H1 (cell line): ENCODE results near the gene IGSF1. TPM values are rescaled to one million over a fixed set of nuclear protein-coding genes. Genes with fewer than 3 reads are reported as not detected.

ENCODE experiments used
- CTCF ChIA-PET: fragments of 300-600 bp; sonication (Branson Sonifier 250); formaldehyde crosslinking; loops from one replicate; lab custom pipeline; 2021; ENCODE audit not compliant: partially characterized antibody; lab: Charles Lee
- POLR2A ChIA-PET: fragments of 300-600 bp; sonication (Branson Sonifier 250); formaldehyde crosslinking; loops from one replicate; lab custom pipeline; 2021; ENCODE audit warnings: inconsistent platforms; ENCODE audit not compliant: partially characterized antibody; lab: Charles Lee
- DNase-seq, 2 experiments: peaks; one replicate each; pipeline versions ENCODE4 v3.0.0 to v3.0.0-alpha.2; 2010 to 2022; ENCODE audit warnings: low spot score in 2 of 2, low read depth in 1 of 2, mixed read lengths in 1 of 2
- FAIRE-seq: peaks from 2 replicates; lab custom pipeline; 2011; peaks lifted over from hg19 to GRCh38; lab: Jason Lieb, UNC
- H2AFZ ChIP-seq: 2 replicates; pipeline ENCODE4 v1.8.1; 2012; ENCODE audit warnings: low read length, inconsistent platforms
- H2AK5ac ChIP-seq: 2 replicates; pipeline ENCODE4 v1.6.1; 2013; ENCODE audit warnings: low read depth, low read length
- H2BK120ac ChIP-seq: replicated peaks from 2 replicates; pipeline ENCODE3; 2013; ENCODE audit warnings: low read depth, low read length, inconsistent platforms
- H2BK12ac ChIP-seq: 2 replicates; pipeline ENCODE4 v1.6.1; 2013; ENCODE audit warnings: low read depth, low read length
- H2BK15ac ChIP-seq: 2 replicates; pipeline ENCODE4 v1.6.1; 2013; ENCODE audit warnings: low read length
- H2BK20ac ChIP-seq: 2 replicates; pipeline ENCODE4 v1.6.1; 2013; ENCODE audit warnings: low read length
- H2BK5ac ChIP-seq: 2 replicates; pipeline ENCODE4 v1.6.1; 2013; ENCODE audit warnings: low read depth, low read length
- H3K14ac ChIP-seq: 2 replicates; pipeline ENCODE4 v1.6.1; 2013; ENCODE audit warnings: inconsistent platforms; ENCODE audit not compliant: insufficient read length
- H3K18ac ChIP-seq: 2 replicates; pipeline ENCODE4 v1.6.1; 2013; ENCODE audit warnings: low read length; ENCODE audit errors: extremely low read depth
- H3K23ac ChIP-seq: 2 replicates; pipeline ENCODE4 v1.6.1; 2013; ENCODE audit warnings: inconsistent platforms; ENCODE audit not compliant: insufficient read length
- H3K23me2 ChIP-seq: 2 replicates; pipeline ENCODE4 v1.6.1; 2013; ENCODE audit warnings: low read depth, low read length
- H3K27ac ChIP-seq: 2 replicates; pipeline ENCODE4 v1.6.1; 2011; ENCODE audit warnings: low read depth, low read length, inconsistent platforms
- H3K27me3 ChIP-seq, 4 experiments: replicated peaks in 1 of 4; 1 replicate in 1 of 4; 2 replicates in 3 of 4; pipeline versions ENCODE4 v1.6.1 to v1.8.1; 2011 to 2013; ENCODE audit warnings: low read length in 3 of 4, mild to moderate bottlenecking in 3 of 4, inconsistent platforms in 2 of 4, mixed read lengths in 2 of 4, moderate library complexity in 1 of 4; ENCODE audit not compliant: control insufficient read depth in 3 of 4, insufficient read depth in 3 of 4; ENCODE audit errors: extremely low read depth in 1 of 4
- H3K36me3 ChIP-seq, 4 experiments: 2 replicates each; pipeline versions ENCODE4 v1.6.1 to v1.8.1; 2011 to 2013; ENCODE audit warnings: mild to moderate bottlenecking in 4 of 4, low read length in 3 of 4, moderate library complexity in 2 of 4, control low read depth in 1 of 4, inconsistent platforms in 1 of 4; ENCODE audit not compliant: insufficient read depth in 4 of 4, control insufficient read depth in 2 of 4
- H3K4ac ChIP-seq: replicated peaks from 2 replicates; pipeline ENCODE3; 2013; ENCODE audit warnings: low read length, low read depth, mixed read lengths, inconsistent platforms; ENCODE audit not compliant: insufficient read length
- H3K4me1 ChIP-seq, 4 experiments: replicated peaks in 1 of 4; 1 replicate in 1 of 4; 2 replicates in 3 of 4; pipeline versions ENCODE4 v1.6.1 to v1.8.1; 2011 to 2013; ENCODE audit warnings: low read length in 3 of 4, inconsistent platforms in 2 of 4, mixed read lengths in 1 of 4; ENCODE audit not compliant: insufficient read depth in 4 of 4, control insufficient read depth in 3 of 4
- H3K4me2 ChIP-seq, 2 experiments: 2 replicates each; pipeline versions ENCODE4 v1.6.1 to v1.8.1; 2011 to 2013; ENCODE audit warnings: low read depth in 2 of 2, low read length in 2 of 2, control low read depth in 1 of 2, inconsistent platforms in 1 of 2, mild to moderate bottlenecking in 1 of 2; ENCODE audit not compliant: insufficient read depth in 1 of 2
- H3K4me3 ChIP-seq, 4 experiments: fragments of 200-600, 300-600 bp in 1 of 4; sonication (generic), shearing (Covaris generic), sonication (Bioruptor Twin) in 1 of 4; 2 replicates each; pipeline versions ENCODE4 v1.5.1 to v1.8.1; 2011 to 2016; ENCODE audit warnings: low read length in 4 of 4, low read depth in 3 of 4, control low read depth in 2 of 4, inconsistent platforms in 2 of 4, mild to moderate bottlenecking in 2 of 4, mixed read lengths in 1 of 4, moderate library complexity in 1 of 4; ENCODE audit not compliant: insufficient read depth in 2 of 4; ENCODE audit errors: extremely low read depth in 1 of 4
- H3K56ac ChIP-seq: replicated peaks from 2 replicates; pipeline ENCODE3; 2013; ENCODE audit warnings: low read depth, mild to moderate bottlenecking, mixed read lengths, low read length, inconsistent platforms; ENCODE audit not compliant: insufficient read length
- H3K79me1 ChIP-seq: 2 replicates; pipeline ENCODE4 v1.6.1; 2013; ENCODE audit warnings: low read depth, low read length, control low read depth
- H3K79me2 ChIP-seq, 2 experiments: 2 replicates each; pipeline versions ENCODE4 v1.6.1 to v1.8.1; 2012 to 2013; ENCODE audit warnings: low read length in 2 of 2, mild to moderate bottlenecking in 2 of 2, inconsistent platforms in 1 of 2; ENCODE audit not compliant: insufficient read depth in 2 of 2, control insufficient read depth in 1 of 2
- H3K9ac ChIP-seq, 4 experiments: replicated peaks in 1 of 4; 1 replicate in 1 of 4; 2 replicates in 3 of 4; pipeline versions ENCODE4 v1.6.1 to v1.8.1; 2011 to 2013; ENCODE audit warnings: low read depth in 3 of 4, low read length in 3 of 4, control low read depth in 2 of 4, mild to moderate bottlenecking in 2 of 4, moderate library complexity in 2 of 4, inconsistent platforms in 1 of 4; ENCODE audit errors: extremely low read depth in 1 of 4
- H3K9me3 ChIP-seq, 2 experiments: 2 replicates each; pipeline versions ENCODE4 v1.6.1 to v1.8.1; 2012 to 2013; ENCODE audit warnings: mild to moderate bottlenecking in 2 of 2, moderate library complexity in 2 of 2, control low read depth in 1 of 2, inconsistent platforms in 1 of 2, low read depth in 1 of 2, low read length in 1 of 2, mixed read lengths in 1 of 2; ENCODE audit not compliant: insufficient read depth in 2 of 2
- H4K20me1 ChIP-seq, 2 experiments: replicated peaks in 1 of 2; 2 replicates each; pipeline versions ENCODE3 to v1.8.1; 2011 to 2013; ENCODE audit warnings: inconsistent platforms in 2 of 2, low read length in 2 of 2, mild to moderate bottlenecking in 1 of 2; ENCODE audit not compliant: insufficient read depth in 2 of 2, control insufficient read depth in 1 of 2
- H4K5ac ChIP-seq: 2 replicates; pipeline ENCODE4 v1.6.1; 2013; ENCODE audit warnings: low read length, low read depth, mixed read lengths, inconsistent platforms; ENCODE audit not compliant: insufficient read length
- H4K8ac ChIP-seq: 2 replicates; pipeline ENCODE4 v1.8.0; 2013; ENCODE audit warnings: mild to moderate bottlenecking, moderate library complexity, low read length, inconsistent platforms; ENCODE audit not compliant: insufficient read depth; ENCODE audit errors: extremely low read depth
- H4K91ac ChIP-seq: replicated peaks from 2 replicates; pipeline ENCODE3; 2013; ENCODE audit warnings: low read length, mixed read lengths, inconsistent platforms; ENCODE audit not compliant: insufficient read length
- POLR2AphosphoS5 ChIP-seq: IDR thresholded peaks from 2 replicates; pipeline ENCODE4 v1.6.1; 2011; ENCODE audit warnings: low read depth, low read length
- POU5F1 ChIP-seq: IDR thresholded peaks from 2 replicates; pipeline ENCODE4 v1.6.1; 2011; ENCODE audit warnings: low read depth, mild to moderate bottlenecking, low read length, moderate library complexity
- polyA plus RNA-seq, 7 experiments: library from polyadenylated mRNA; depleted of rRNA in 3 of 7; stranded (reverse) in 5 of 7; unstranded in 2 of 7; fragments of >200 nt in 5 of 7; fragments of 200-250 nt in 2 of 7; gene quantifications; 1 replicate in 5 of 7; 2 replicates in 1 of 7; 4 replicates in 1 of 7; pipeline versions ENCODE4 v1.2.1 to v1.2.3, GENCODE V29; 2011 to 2013; ENCODE audit warnings: missing spikeins in 2 of 7, mixed read lengths in 2 of 7
- total RNA-seq: library from RNA; stranded (reverse); fragmentation: NEBNext Ultra II Directional; extraction: Animal tissue kit (Norgen Biotek cat#: 25700); gene quantifications from 2 replicates; pipeline ENCODE4 v1.2.1, GENCODE V29; 2021

Gene IGSF1
- total and polyA plus RNA-seq, 2 of the 8 experiments (the other 6 are each of a cell fraction or from before 2014, with no cell fraction given), result 23.1 to 39.9 TPM

GRCh38 chrX:131257367-131257766 lies 31.7 kb downstream of the IGSF1 start:
- no peak overlapping the region for H3K4ac ChIP-seq
- POLR2A ChIA-PET, result no interaction called here
- no peak overlapping the region for H2BK120ac ChIP-seq
- no peaks in the 10 kb centered on the region for H3K79me1 ChIP-seq
- H3K18ac ChIP-seq, result no peak overlapping the region
- H2AFZ ChIP-seq, result no peak overlapping the region
- no peak overlapping the region for H4K8ac ChIP-seq
- no peak overlapping the region for H3K14ac ChIP-seq
- no peaks in the 10 kb centered on the region for H3K79me2 ChIP-seq
- H3K4me3 ChIP-seq, result no peak overlapping the region
- H3K9me3 ChIP-seq, result no peaks in the 10 kb centered on the region
- no peak overlapping the region for H2AK5ac ChIP-seq
- H2BK12ac ChIP-seq, result no peak overlapping the region
- no peaks in the 10 kb centered on the region for H3K27me3 ChIP-seq
- no peak overlapping the region for H2BK15ac ChIP-seq
- H2BK20ac ChIP-seq, result no peak overlapping the region
- H3K9ac ChIP-seq, result no peak overlapping the region
- no peak overlapping the region for H3K23ac ChIP-seq
- FAIRE-seq, result peak; percentile 13
- H2BK5ac ChIP-seq, result no peak overlapping the region
- no peak overlapping the region for H3K4me2 ChIP-seq
- TF ChIP-seq POLR2AphosphoS5 (no peak), POU5F1 (no peak)
- H3K23me2 ChIP-seq, result no peaks in the 10 kb centered on the region
- no peak overlapping the region for H3K27ac ChIP-seq
- H3K36me3 ChIP-seq, result no peaks in the 10 kb centered on the region
- H3K4me1 ChIP-seq, result no peaks in the 10 kb centered on the region
- no peak for DNase-seq
- no peak overlapping the region for H4K5ac ChIP-seq
- CTCF ChIA-PET, result interaction anchor here (1.4 kb wide), 1 partner anchor 73 kb away, joined by 3 read pairs; no protein-coding TSS in a partner anchor
- H4K91ac ChIP-seq, result no peak overlapping the region
- H3K56ac ChIP-seq, result no peak overlapping the region
- H4K20me1 ChIP-seq, result no peaks in the 10 kb centered on the region
